GM18511 (cell line): Measurements from ENCODE around the gene ATP11A.
A peak's percentile ranks its signal among the peaks of the same experiment; 100 is the strongest.
"Not testable (repeated sequence)": the region's sequence is repeated elsewhere in the genome, so short reads cannot be mapped to it uniquely, and the experiment has no call there.

Experiments
- ATAC-seq: cut with Tn5 transposase; IDR thresholded peaks from one replicate; pipeline ENCODE4 v1.9.1; 2021; ENCODE audit warnings: mild to moderate bottlenecking, moderate library complexity; ENCODE audit not compliant: unreplicated experiment

The ATP11A gene

DNA sequence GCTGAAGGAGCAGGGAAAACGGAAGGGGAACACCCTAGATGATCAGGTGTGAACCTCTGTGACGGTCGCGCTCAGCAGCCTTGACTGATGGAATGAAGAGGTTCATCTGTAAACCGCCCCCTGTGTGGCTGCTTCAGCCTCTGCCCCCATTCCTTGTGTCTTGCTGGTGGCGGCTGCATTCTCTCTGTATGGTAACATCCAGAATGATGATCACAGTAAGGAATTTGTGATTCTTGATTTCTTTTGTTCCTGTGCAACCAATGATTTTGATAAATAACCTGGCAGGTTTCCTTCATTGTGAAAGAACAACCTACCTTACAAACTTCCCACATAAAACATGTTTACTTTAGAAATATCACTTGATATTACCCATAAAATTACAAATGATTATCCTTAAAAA, 160.4 kb downstream of the ATP11A start:
- ATAC-seq: no peak

- no peak for ATAC-seq
Measured at GRCh38 chr13:112851107-112852038, 161.5 kb downstream of the ATP11A start.

GRCh38 chr13:112852392-112852791, 162.6 kb downstream of the ATP11A start:
- ATAC-seq: no peak

GRCh38 chr13:112852808-112853207, 163.0 kb downstream of the ATP11A start:
- no peak for ATAC-seq

DNA sequence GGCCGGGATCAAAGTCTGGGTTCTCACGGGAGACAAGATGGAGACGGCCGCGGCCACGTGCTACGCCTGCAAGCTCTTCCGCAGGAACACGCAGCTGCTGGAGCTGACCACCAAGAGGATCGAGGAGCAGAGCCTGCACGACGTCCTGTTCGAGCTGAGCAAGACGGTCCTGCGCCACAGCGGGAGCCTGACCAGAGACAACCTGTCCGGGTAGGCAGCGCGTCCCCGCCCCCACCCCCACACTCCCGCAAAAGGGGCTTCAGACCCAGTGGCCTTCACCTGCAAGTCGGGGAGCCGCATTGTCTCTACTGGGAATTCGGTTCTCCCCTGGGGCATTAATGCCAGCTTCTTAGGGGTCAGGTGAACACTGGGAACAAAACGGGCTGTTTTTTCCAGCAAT, 164.5 kb downstream of the ATP11A start:
- no peak for ATAC-seq

DNA sequence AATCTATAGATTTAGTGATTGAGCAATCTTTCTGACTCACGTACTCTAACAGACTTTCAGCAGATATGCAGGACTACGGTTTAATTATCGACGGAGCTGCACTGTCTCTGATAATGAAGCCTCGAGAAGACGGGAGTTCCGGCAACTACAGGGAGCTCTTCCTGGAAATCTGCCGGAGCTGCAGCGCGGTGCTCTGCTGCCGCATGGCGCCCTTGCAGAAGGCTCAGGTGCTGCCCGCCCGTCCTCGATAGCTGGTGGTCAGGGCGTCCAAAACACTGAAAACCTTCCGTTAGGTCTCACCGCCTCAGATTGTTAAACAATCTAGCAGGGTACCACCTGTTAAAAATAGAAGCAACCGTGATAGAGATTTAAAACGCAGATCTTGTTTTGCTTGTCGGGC, 166.0 kb downstream of the ATP11A start:
- ATAC-seq: no peak

GRCh38 chr13:112857914-112858490, 168.2 kb downstream of the ATP11A start:
- no peak for ATAC-seq

GRCh38 chr13:112859128-112859816, 169.4 kb downstream of the ATP11A start:
- ATAC-seq: no peak

GRCh38 chr13:112859817-112860190, 170.0 kb downstream of the ATP11A start:
- peak; percentile 97 for ATAC-seq

- ATAC-seq: no peak
Measured at GRCh38 chr13:112861876-112862615, 172.2 kb downstream of the ATP11A start.

- not testable (repeated sequence) for ATAC-seq
Measured at GRCh38 chr13:112863356-112863755, 173.5 kb downstream of the ATP11A start.

DNA sequence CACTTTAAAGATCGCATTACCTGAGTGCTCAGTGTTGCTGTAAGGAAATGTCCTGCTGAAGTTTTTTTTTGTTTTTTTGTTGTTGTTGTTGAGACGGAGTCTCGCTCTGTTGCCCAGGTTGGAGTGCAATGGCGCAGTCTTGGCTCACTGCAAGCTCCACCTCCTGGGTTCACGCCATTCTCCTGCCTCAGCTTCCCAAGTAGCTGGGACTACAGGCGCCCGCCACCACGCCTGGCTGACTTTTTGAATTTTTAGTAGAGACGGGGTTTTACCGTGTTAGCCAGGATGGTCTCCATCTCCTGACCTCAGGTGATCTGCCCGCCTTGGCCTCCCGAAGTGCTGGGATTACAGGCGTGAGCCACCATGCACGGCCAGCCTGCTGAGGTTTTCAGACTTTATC, 175.6 kb downstream of the ATP11A start:
- not testable (repeated sequence) for ATAC-seq

GRCh38 chr13:112867301-112867711, 177.5 kb downstream of the ATP11A start:
- no peak for ATAC-seq

DNA sequence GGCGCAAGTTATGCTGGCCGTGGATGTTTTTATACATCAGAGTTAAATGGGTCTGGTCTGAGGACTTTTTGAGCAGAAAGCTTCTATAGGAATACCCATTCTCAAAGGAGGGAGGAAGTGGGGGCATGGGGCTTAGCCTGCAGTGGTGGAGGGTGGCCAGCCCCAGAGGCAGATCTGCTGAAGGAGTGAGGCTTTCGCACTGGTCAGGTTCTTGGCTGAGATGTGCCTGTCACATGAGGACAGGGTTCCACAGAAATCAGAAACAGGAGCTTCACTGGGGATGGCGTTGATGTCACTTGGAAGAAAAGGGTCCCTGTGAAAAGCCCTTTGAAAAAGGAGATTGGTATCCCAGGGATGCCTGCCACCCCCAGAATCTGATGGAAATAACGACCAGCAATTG, 178.5 kb downstream of the ATP11A start:
- no peak for ATAC-seq

GRCh38 chr13:112869202-112870050, 179.6 kb downstream of the ATP11A start:
- no peak for ATAC-seq

DNA sequence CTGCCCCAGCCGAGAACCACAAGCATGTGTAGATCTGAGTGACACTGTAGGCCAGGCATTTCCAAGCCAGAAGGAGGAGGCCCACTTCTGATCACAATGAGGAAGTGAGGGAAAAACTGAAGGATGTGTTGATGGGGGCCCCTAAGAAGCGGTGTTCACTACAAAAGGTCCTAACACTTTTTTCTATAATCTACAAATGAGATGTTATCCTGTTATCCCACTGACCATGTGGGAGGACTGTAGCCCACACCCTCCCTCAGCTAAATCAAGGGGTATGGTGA, 180.2 kb downstream of the ATP11A start:
- no peak for ATAC-seq

- no peak for ATAC-seq
Measured at GRCh38 chr13:112870737-112871287, 181.0 kb downstream of the ATP11A start.

DNA sequence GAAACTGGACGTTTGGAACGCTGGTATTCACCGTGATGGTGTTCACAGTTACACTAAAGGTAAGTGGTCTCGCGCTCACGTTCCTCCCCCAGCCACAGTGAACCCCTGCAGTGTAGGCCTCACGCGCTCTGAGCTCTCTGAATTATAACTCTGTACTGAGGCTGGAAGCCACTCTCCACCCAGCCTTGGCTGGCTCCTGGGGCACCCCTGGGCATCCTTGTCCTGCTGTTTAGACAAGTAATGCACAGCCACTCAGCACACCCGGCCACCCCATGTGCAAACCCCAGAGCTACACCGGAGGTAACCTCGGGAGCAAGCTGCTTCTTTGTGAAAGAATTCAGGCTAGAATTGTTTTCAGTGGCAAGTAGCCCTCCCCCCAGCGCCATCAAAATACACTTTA, 181.9 kb downstream of the ATP11A start:
- no peak for ATAC-seq

- not testable (repeated sequence) for ATAC-seq
Measured at GRCh38 chr13:112872657-112873631, 183.1 kb downstream of the ATP11A start.
